T-helper 1 cell treated with Interleukin-12 subunit alpha and Interleukin-12 subunit beta and Interleukin-4 antibody, amounts not matched to agents 30 ng/mL and 1 ng/mL, for 36 hours (primary cell): ENCODE data around the gene GABRB1. TPM values are rescaled to one million over a fixed set of nuclear protein-coding genes. Genes with fewer than 3 reads are reported as not detected.

Experiments
- intact Hi-C: fragments of 100-400 bp; cut with micrococcal nuclease; formaldehyde crosslinking; loops from one replicate; pipeline ENCODE4 v1.15.1; 2024
- total RNA-seq: library from RNA; stranded (reverse); gene quantifications from 2 replicates; pipeline ENCODE4 v1.2.3, GENCODE V29; 2022

Gene GABRB1
- total RNA-seq, 1 donor from 2014 or later = not detected

DNA sequence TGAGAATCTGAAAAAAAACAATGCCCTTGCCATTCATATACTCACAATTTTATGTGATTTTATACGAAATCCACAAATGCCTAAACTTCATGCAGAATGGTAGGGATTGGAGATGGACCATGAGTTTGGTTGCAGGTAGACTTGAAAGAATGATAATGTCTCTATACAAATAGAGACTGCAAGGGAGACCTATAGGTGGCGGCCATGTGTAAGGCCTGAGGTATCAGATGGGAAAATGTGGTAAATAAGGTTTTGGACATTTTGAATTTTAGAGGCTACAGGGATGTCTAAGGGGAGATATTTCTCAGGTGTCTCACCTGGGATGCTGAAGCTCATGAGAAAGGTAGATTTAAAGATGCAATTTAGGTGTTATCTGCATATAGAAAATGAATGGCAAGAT lies 78.0 kb downstream of the GABRB1 start:
- intact Hi-C loops = no loop called here

GRCh38 chr4:47110546-47111132 lies 79.3 kb downstream of the GABRB1 start:
- intact Hi-C loops = no loop called here

- intact Hi-C loops = no loop called here
Observed at GRCh38 chr4:47118192-47118929, 87.0 kb downstream of the GABRB1 start.

DNA sequence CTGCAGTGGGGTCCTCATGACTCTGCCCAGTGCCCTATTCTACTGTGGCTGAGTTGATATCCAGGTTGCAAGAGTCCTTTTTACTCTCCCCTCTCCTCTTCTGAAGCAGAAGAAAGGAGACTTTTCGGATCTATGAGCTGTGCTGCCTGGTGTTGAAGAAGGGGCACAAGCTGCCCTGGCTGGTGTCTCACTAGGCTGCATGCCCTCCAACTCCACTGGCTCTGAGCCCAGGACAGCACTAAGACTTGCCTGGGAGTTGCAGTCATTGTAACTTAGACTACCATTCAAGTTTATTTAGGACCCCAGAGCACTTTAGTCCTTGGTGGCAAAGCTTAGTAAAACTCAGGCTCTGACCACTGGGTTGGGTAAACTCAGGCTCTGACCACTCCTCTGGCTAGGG lies 89.4 kb downstream of the GABRB1 start:
- intact Hi-C loops = loop anchor here (5.0 to 10.0 kb wide), 2 partner anchors 88 to 444 kb away; partner anchors contain the start of gene GABRB1

DNA sequence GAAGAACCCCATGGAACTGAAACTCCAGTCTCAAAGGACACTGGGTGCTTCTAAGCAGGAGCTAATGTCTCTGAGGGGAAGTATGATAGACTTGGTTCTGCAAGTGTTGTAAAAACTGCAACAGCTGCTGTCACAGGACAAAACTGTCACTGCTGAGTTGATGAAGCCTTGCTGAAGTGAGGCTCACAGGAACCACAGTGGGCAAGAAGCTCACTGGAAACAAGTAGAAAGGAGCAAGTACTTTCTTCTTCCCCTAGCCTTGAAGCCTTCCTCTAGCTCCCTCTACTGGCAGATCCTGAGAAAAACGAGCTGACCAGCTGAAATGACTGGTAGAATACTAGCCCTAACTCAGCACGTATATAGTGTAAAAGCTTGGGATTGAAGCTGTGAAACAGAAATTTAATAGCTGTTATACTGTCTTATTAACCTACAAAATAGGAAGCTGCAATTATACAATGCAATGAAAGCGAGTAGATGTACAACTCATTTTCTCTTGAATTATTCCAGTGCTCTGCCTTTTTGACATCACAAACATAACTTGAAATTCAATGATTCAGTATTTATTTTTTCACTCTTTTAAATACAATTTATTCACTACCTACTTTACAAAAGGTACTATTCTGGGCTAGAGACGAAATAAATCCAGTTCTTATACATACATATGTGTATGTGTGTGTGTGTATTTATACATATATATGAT lies 91.4 kb downstream of the GABRB1 start:
- intact Hi-C loops = loop anchor here (1.0 to 10.0 kb wide), 6 partner anchors 90 to 812 kb away; partner anchors contain the start of gene GABRB1

- intact Hi-C loops = loop anchor here (10.0 kb wide), 1 partner anchor 436 kb away; no protein-coding TSS in a partner anchor
Observed at GRCh38 chr4:47128991-47129390, 97.6 kb downstream of the GABRB1 start.

- intact Hi-C loops = no loop called here
Observed at GRCh38 chr4:47135210-47135609, 103.8 kb downstream of the GABRB1 start.

- intact Hi-C loops = no loop called here
Observed at GRCh38 chr4:47143261-47143660, 111.9 kb downstream of the GABRB1 start.

GRCh38 chr4:47145630-47146029 lies 114.3 kb downstream of the GABRB1 start:
- intact Hi-C loops = no loop called here

- intact Hi-C loops = no loop called here
Observed at GRCh38 chr4:47154816-47155370, 123.5 kb downstream of the GABRB1 start.

DNA sequence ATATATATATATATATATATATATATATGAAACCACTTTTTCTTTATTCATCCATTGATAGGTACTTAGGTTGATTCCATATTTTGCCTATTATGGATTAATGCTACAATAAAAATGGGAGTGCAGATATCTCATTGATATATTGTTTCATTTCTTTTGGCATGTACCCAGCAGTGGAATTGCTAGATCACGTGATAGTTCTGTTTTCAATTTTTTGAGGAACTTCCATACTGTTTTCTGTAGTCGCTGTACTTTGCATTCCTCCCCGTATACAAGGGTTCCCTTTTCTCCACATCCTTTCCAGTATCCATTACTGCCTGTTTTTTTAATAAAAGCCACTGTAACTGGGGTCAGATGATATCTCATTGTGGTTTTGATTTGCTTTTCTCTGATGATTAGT lies 124.6 kb downstream of the GABRB1 start:
- intact Hi-C loops = no loop called here

GRCh38 chr4:47160095-47160494 lies 128.7 kb downstream of the GABRB1 start:
- intact Hi-C loops = no loop called here

- intact Hi-C loops = no loop called here
Observed at GRCh38 chr4:47167081-47168035, 136.0 kb downstream of the GABRB1 start.

- intact Hi-C loops = no loop called here
Observed at GRCh38 chr4:47184083-47184482, 152.7 kb downstream of the GABRB1 start.

DNA sequence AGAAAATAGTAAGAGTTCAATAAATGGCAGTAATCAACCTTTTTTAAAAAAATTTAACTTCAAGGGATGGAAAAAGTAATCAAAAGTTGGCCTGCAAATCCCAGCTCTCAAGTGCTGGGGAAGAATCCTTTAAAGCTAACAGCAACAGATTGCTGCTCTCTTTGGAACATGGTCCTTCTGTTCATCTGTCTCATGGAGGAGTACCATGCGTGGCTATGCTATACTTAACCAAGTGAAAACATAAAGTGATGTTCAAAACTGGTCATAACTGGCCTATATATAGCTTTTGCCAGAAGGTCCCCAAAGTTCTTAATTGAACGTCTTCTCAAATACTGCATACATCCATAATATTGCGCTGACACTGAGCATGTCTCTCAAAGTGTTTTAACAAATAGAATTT lies 154.4 kb downstream of the GABRB1 start:
- intact Hi-C loops = no loop called here

DNA sequence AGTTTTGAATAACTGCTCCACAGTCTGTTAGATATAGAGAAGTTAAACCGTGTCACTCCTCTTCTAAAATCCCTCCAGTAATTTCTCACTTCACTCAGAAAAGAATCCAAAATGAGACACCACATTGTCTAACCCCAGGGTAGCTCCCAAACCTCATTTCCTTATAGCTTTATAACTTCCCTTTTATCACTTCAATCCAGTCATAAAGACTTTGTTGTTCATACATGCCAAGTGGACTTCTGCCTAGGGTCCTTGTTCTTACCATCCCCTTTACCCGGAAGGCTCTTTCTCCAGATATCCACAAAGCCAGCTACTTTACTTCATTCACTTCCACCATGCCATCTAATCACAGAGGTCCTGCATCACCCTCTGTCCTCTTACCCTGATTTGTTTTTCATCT lies 156.2 kb downstream of the GABRB1 start:
- intact Hi-C loops = no loop called here

DNA sequence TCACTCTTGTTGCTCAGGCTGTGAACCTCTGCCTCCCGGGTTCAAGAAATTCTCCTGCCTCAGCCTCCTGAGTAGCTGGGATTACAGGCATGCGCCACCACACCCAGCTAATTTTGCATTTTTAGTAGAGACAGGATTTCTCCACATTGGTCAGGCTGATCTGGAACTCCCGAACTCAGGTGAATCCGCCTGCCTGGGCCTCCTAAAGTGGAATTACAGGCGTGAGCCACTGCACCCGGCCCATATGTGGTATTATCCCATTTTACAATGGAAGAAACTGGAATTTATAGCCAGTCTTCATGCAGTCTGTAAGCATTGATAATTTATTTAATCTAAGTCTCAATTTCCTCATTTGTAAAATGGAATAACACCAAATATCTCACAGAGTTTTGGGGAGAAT lies 161.8 kb downstream of the GABRB1 start:
- intact Hi-C loops = no loop called here

- intact Hi-C loops = no loop called here
Observed at GRCh38 chr4:47194036-47194737, 162.8 kb downstream of the GABRB1 start.

- intact Hi-C loops = no loop called here
Observed at GRCh38 chr4:47195706-47196105, 164.3 kb downstream of the GABRB1 start.

GRCh38 chr4:47198791-47199190 lies 167.4 kb downstream of the GABRB1 start:
- intact Hi-C loops = no loop called here
